H9 (cell line): ENCODE results near the gene FMN1. TPM values are rescaled to one million over a fixed set of nuclear protein-coding genes. Genes with fewer than 3 reads are reported as not detected.

Source experiments
- DNase-seq: peaks from one replicate; pipeline ENCODE4 v3.0.0-alpha.2; 2017
- H2AFZ ChIP-seq: one replicate; pipeline ENCODE4 v1.6.1; 2013; ENCODE audit warnings: mild to moderate bottlenecking, low read length, control low read depth, moderate library complexity
- H2AK5ac ChIP-seq: 2 replicates; pipeline ENCODE4 v1.6.1; 2013; ENCODE audit warnings: low read length, control low read depth, mixed read lengths; ENCODE audit not compliant: insufficient read length
- H2BK120ac ChIP-seq: one replicate; pipeline ENCODE4 v1.6.1; 2013; ENCODE audit warnings: low read depth, mild to moderate bottlenecking, low read length, control low read depth, inconsistent platforms; ENCODE audit not compliant: poor library complexity, severe bottlenecking
- H2BK12ac ChIP-seq: 2 replicates; pipeline ENCODE4 v1.6.1; 2013; ENCODE audit warnings: low read length, control low read depth, mixed read lengths, low read depth; ENCODE audit not compliant: insufficient read length
- H2BK15ac ChIP-seq: 2 replicates; pipeline ENCODE4 v1.6.1; 2013; ENCODE audit warnings: low read depth, low read length, control low read depth
- H2BK20ac ChIP-seq: one replicate; pipeline ENCODE4 v1.6.1; 2013; ENCODE audit warnings: low read depth, mild to moderate bottlenecking, low read length, control low read depth, inconsistent platforms; ENCODE audit not compliant: poor library complexity, severe bottlenecking
- H2BK5ac ChIP-seq: 2 replicates; pipeline ENCODE4 v1.6.1; 2013; ENCODE audit warnings: low read length, control low read depth, mixed read lengths; ENCODE audit not compliant: insufficient read length
- H3K14ac ChIP-seq: 2 replicates; pipeline ENCODE4 v1.6.1; 2013; ENCODE audit warnings: low read length, control low read depth; ENCODE audit not compliant: insufficient read depth
- H3K18ac ChIP-seq: 2 replicates; pipeline ENCODE4 v1.6.1; 2013; ENCODE audit warnings: low read depth, mild to moderate bottlenecking, mixed read lengths, low read length, control low read depth; ENCODE audit not compliant: insufficient read length
- H3K23ac ChIP-seq: 2 replicates; pipeline ENCODE4 v1.6.1; 2013; ENCODE audit warnings: low read length, control low read depth, mixed read lengths, low read depth; ENCODE audit not compliant: insufficient read length
- H3K23me2 ChIP-seq: 2 replicates; pipeline ENCODE4 v1.6.1; 2013; ENCODE audit warnings: low read depth, mild to moderate bottlenecking, mixed read lengths, low read length, control low read depth; ENCODE audit not compliant: insufficient read length, poor library complexity, severe bottlenecking
- H3K27ac ChIP-seq: 2 replicates; pipeline ENCODE4 v1.5.1; 2013; ENCODE audit warnings: low read length, control low read depth, mixed read lengths, low read depth; ENCODE audit not compliant: insufficient read length
- H3K27me3 ChIP-seq: 2 replicates; pipeline ENCODE4 v1.6.1; 2013; ENCODE audit warnings: low read length, control low read depth, inconsistent platforms; ENCODE audit not compliant: insufficient read depth
- H3K4ac ChIP-seq: 2 replicates; pipeline ENCODE4 v1.6.1; 2013; ENCODE audit warnings: low read depth, mild to moderate bottlenecking, control low read depth, inconsistent platforms, low read length, moderate library complexity
- H3K4me1 ChIP-seq: 2 replicates; pipeline ENCODE4 v1.6.1; 2013; ENCODE audit warnings: low read length, control low read depth, inconsistent platforms; ENCODE audit not compliant: insufficient read depth
- H3K4me2 ChIP-seq: 2 replicates; pipeline ENCODE4 v1.6.1; 2013; ENCODE audit warnings: low read length, control low read depth, mixed read lengths; ENCODE audit not compliant: insufficient read length, insufficient read depth
- H3K56ac ChIP-seq: 2 replicates; pipeline ENCODE4 v1.6.1; 2013; ENCODE audit warnings: low read depth, mild to moderate bottlenecking, mixed read lengths, low read length, control low read depth; ENCODE audit not compliant: insufficient read length
- H3K79me1 ChIP-seq: 2 replicates; pipeline ENCODE4 v1.6.1; 2013; ENCODE audit warnings: low read depth, mild to moderate bottlenecking, moderate library complexity, low read length, control low read depth, inconsistent platforms; ENCODE audit not compliant: insufficient read depth, poor library complexity, severe bottlenecking
- H3K79me2 ChIP-seq: 2 replicates; pipeline ENCODE4 v1.6.1; 2013; ENCODE audit warnings: low read length, control low read depth, inconsistent platforms; ENCODE audit not compliant: insufficient read depth
- H3K9ac ChIP-seq: 2 replicates; pipeline ENCODE4 v1.6.1; 2013; ENCODE audit warnings: low read length, control low read depth, mixed read lengths; ENCODE audit not compliant: insufficient read length; ENCODE audit errors: extremely low read depth
- H3K9me3 ChIP-seq: one replicate; pipeline ENCODE4 v1.6.1; 2013; ENCODE audit warnings: low read depth, low read length, inconsistent platforms; ENCODE audit not compliant: control insufficient read depth
- H3T11ph ChIP-seq: one replicate; pipeline ENCODE4 v1.6.1; 2013; ENCODE audit warnings: mild to moderate bottlenecking, low read length, control low read depth, inconsistent platforms
- H4K20me1 ChIP-seq: one replicate; pipeline ENCODE4 v1.6.1; 2013; ENCODE audit not compliant: control insufficient read depth, insufficient read length, insufficient read depth
- H4K5ac ChIP-seq: 2 replicates; pipeline ENCODE4 v1.6.1; 2013; ENCODE audit warnings: low read depth, mild to moderate bottlenecking, mixed read lengths, low read length, control low read depth; ENCODE audit not compliant: insufficient read length
- H4K8ac ChIP-seq: replicated peaks from 2 replicates; pipeline ENCODE4 v1.6.1; 2013; ENCODE audit warnings: low read length, control low read depth, mixed read lengths, low read depth; ENCODE audit not compliant: insufficient read length
- H4K91ac ChIP-seq: 2 replicates; pipeline ENCODE4 v1.6.1; 2013; ENCODE audit warnings: low read depth, mild to moderate bottlenecking, moderate library complexity, mixed read lengths, low read length, control low read depth; ENCODE audit not compliant: insufficient read length
- H3K27ac Mint-ChIP-seq, 3 experiments: 2 replicates in 2 of 3; 3 replicates in 1 of 3; pipeline ENCODE4 v1.8.0; 2020 to 2021; ENCODE audit warnings: mixed read lengths in 3 of 3, mild to moderate bottlenecking in 1 of 3, moderate library complexity in 1 of 3
- H3K27me3 Mint-ChIP-seq: 2 replicates; pipeline ENCODE4 v1.8.0; 2021; ENCODE audit warnings: low read depth, mild to moderate bottlenecking, moderate library complexity, mixed read lengths
- H3K36me3 Mint-ChIP-seq, 3 experiments: 2 replicates in 2 of 3; 3 replicates in 1 of 3; pipeline ENCODE4 v1.8.0; 2020 to 2021; ENCODE audit warnings: low read depth in 3 of 3, mixed read lengths in 3 of 3; ENCODE audit not compliant: insufficient read depth in 1 of 3
- H3K4me1 Mint-ChIP-seq, 2 experiments: 2 replicates each; pipeline ENCODE4 v1.8.0; 2020; ENCODE audit warnings: mixed read lengths in 2 of 2
- H3K4me3 Mint-ChIP-seq, 2 experiments: 2 replicates in 1 of 2; 3 replicates in 1 of 2; pipeline ENCODE4 v1.8.0; 2020 to 2021; ENCODE audit warnings: mild to moderate bottlenecking in 2 of 2, mixed read lengths in 2 of 2, moderate library complexity in 1 of 2
- H3K9me3 Mint-ChIP-seq, 2 experiments: 2 replicates in 1 of 2; 3 replicates in 1 of 2; pipeline ENCODE4 v1.8.0; 2020; ENCODE audit warnings: mild to moderate bottlenecking in 2 of 2, mixed read lengths in 2 of 2, moderate library complexity in 1 of 2
- WGBS: extraction: QIAGEN DNeasy Blood & Tissue Kit; methylation state at CpG from one replicate; pipeline ENCODE4 v1.1.7; 2013; ENCODE audit warnings: missing lambda C conversion rate, low lambda C conversion rate, mixed read lengths; ENCODE audit not compliant: insufficient read length; ENCODE audit errors: extremely low coverage; 5-methylcytosine and 5-hydroxymethylcytosine counted together
- total RNA-seq: library from RNA; stranded (reverse); gene quantifications from 2 replicates; pipeline ENCODE4 v1.2.1, GENCODE V29; 2021
- TF ChIP-seq, protein P1 (sequence below): fragments of 200-600 bp; sonication (generic); conservative IDR thresholded peaks from 3 replicates; pipeline ENCODE4 v1.8.0; 2021; ENCODE audit warnings: antibody characterized with exemption, mild to moderate bottlenecking

The FMN1 gene
- total RNA-seq, 1 experiment from 2014 or later: 1.9 TPM

DNA sequence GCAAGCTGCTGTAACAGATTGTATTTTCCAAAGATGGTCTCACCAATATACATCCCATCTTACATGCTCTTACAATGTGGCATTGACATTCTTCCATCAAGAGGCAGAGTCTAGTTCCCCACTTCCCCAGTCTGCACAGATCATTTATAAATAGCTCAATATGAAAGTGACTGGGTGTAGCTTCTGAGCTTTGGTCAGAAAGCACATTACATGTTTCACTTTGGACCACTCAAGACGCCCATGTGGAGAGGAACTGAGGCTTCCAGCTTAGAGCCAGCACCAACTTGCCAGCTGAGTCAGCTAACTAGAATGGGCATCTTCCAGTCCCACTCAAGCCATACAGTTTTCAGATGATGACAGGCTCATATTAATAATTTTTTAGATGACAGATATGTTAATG, 431.2 kb downstream of the FMN1 start:
- Histone ChIP-seq H3K4me1 (no peaks in the 10 kb centered on the region), H2AK5ac (no peak overlapping the region), H2AFZ (no peak overlapping the region), H3K4me2 (no peak overlapping the region), H3K18ac (no peak overlapping the region), H3K4ac (no peak overlapping the region), H2BK12ac (no peak overlapping the region), H3K23me2 (no peaks in the 10 kb centered on the region), H2BK120ac (no peak overlapping the region), H3K9ac (no peak overlapping the region), H3K14ac (no peak overlapping the region), H3T11ph (no peak overlapping the region), H4K20me1 (no peaks in the 10 kb centered on the region), H2BK5ac (no peak overlapping the region), H2BK20ac (no peak overlapping the region), H3K27ac (no peak overlapping the region), H4K5ac (no peak overlapping the region), H3K27me3 (no peaks in the 10 kb centered on the region), H4K91ac (no peak overlapping the region), H3K79me1 (no peaks in the 10 kb centered on the region), H4K8ac (no peak overlapping the region), H3K9me3 (no peaks in the 10 kb centered on the region), H2BK15ac (no peak overlapping the region), H3K23ac (no peak overlapping the region), H3K56ac (no peak overlapping the region), H3K79me2 (no peaks in the 10 kb centered on the region)
- Mint-ChIP-seq H3K36me3 (peaks cover 0 to 7% (median 0%) of the 10 kb centered on the region in 3 experiments; a peak in 2 of 7 replicates), H3K27me3 (no peaks in the 10 kb centered on the region), H3K9me3 (peaks cover 0 to 2% of the 10 kb centered on the region in 2 experiments; a peak in 2 of 5 replicates), H3K4me3 (no peak overlapping the region), H3K27ac (no peak overlapping the region), H3K4me1 (no peaks in the 10 kb centered on the region)
- no CpG with 5 or more reads among the region's 1 CpG for WGBS
- DNase-seq: no peak
- TF ChIP-seq, protein P1, sequence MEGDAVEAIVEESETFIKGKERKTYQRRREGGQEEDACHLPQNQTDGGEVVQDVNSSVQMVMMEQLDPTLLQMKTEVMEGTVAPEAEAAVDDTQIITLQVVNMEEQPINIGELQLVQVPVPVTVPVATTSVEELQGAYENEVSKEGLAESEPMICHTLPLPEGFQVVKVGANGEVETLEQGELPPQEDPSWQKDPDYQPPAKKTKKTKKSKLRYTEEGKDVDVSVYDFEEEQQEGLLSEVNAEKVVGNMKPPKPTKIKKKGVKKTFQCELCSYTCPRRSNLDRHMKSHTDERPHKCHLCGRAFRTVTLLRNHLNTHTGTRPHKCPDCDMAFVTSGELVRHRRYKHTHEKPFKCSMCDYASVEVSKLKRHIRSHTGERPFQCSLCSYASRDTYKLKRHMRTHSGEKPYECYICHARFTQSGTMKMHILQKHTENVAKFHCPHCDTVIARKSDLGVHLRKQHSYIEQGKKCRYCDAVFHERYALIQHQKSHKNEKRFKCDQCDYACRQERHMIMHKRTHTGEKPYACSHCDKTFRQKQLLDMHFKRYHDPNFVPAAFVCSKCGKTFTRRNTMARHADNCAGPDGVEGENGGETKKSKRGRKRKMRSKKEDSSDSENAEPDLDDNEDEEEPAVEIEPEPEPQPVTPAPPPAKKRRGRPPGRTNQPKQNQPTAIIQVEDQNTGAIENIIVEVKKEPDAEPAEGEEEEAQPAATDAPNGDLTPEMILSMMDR: no peak
